Smooth muscle cell (in vitro differentiated cells): ENCODE measurements around the gene DCBLD2. TPM values are rescaled to one million over a fixed set of nuclear protein-coding genes. Genes with fewer than 3 reads are reported as not detected.

Experiments
- DNase-seq: peaks from one replicate; lab custom pipeline; 2025; ENCODE audit not compliant: unreplicated experiment; lab: John Stamatoyannopoulos, UW
- H2AFZ ChIP-seq: fragments of 200-600 bp; sonication (generic); 2 replicates; pipeline ENCODE4 v1.6.0; 2016; ENCODE audit warnings: antibody characterized with exemption, low read depth, mild to moderate bottlenecking
- H3F3A ChIP-seq: fragments of 200-600 bp; sonication (generic); 2 replicates; pipeline ENCODE4 v1.6.0; 2017; ENCODE audit warnings: antibody characterized with exemption, low read depth
- H3K27ac ChIP-seq: fragments of 200-600 bp; sonication (generic); 2 replicates; pipeline ENCODE4 v1.5.1; 2016; ENCODE audit warnings: low read depth, mild to moderate bottlenecking
- H3K27me3 ChIP-seq: fragments of 200-600 bp; sonication (generic); 2 replicates; pipeline ENCODE4 v1.6.1; 2016; ENCODE audit warnings: low read depth, mild to moderate bottlenecking
- H3K36me3 ChIP-seq: fragments of 200-600 bp; sonication (generic); 2 replicates; pipeline ENCODE4 v1.5.1; 2016; ENCODE audit warnings: low read depth
- H3K4me1 ChIP-seq: fragments of 200-600 bp; sonication (generic); 2 replicates; pipeline ENCODE4 v1.5.1; 2016; ENCODE audit warnings: low read depth
- H3K4me2 ChIP-seq: fragments of 200-600 bp; sonication (generic); 2 replicates; pipeline ENCODE4 v1.6.0; 2016; ENCODE audit warnings: mild to moderate bottlenecking
- H3K4me3 ChIP-seq: fragments of 200-600 bp; sonication (generic); 2 replicates; pipeline ENCODE4 v1.5.1; 2016; ENCODE audit warnings: mild to moderate bottlenecking
- H3K79me2 ChIP-seq: fragments of 200-600 bp; sonication (generic); 2 replicates; pipeline ENCODE4 v1.6.0; 2016; ENCODE audit warnings: low read depth, mild to moderate bottlenecking
- H3K9ac ChIP-seq: fragments of 200-600 bp; sonication (generic); 2 replicates; pipeline ENCODE4 v1.6.0; 2016; ENCODE audit warnings: low read depth
- H3K9me3 ChIP-seq: fragments of 200-600 bp; sonication (generic); replicated peaks from 2 replicates; pipeline ENCODE4 v1.5.1; 2016; ENCODE audit warnings: low read depth
- H4K20me1 ChIP-seq: fragments of 200-600 bp; sonication (generic); 2 replicates; pipeline ENCODE4 v1.6.0; 2016; ENCODE audit warnings: low read depth
- CTCF ChIP-seq: fragments of 200-600 bp; sonication (generic); IDR thresholded peaks from 2 replicates; pipeline ENCODE4 v1.5.1; 2017; ENCODE audit warnings: borderline replicate concordance, mild to moderate bottlenecking, antibody characterized with exemption; ENCODE audit not compliant: insufficient read depth, poor library complexity, severe bottlenecking
- WGBS: methylation state at CpG from one replicate; pipeline ENCODE4 v1.1.7; 2016; ENCODE audit warnings: low lambda C conversion rate; 5-methylcytosine and 5-hydroxymethylcytosine counted together
- polyA plus RNA-seq: library from polyadenylated mRNA; unstranded; fragments of >200 nt; fragmentation: Nextera tagmentation; extraction: Ambion mirVana; gene quantifications from 2 replicates; pipeline ENCODE4 v1.2.1, GENCODE V29; 2016
- total RNA-seq: library from RNA; depleted of rRNA; stranded (reverse); fragments of >200 nt; gene quantifications from 2 replicates; pipeline ENCODE4 v1.2.3, GENCODE V29; 2014

The DCBLD2 gene
- total and polyA plus RNA-seq, 2 experiments from 2014 or later, result 39.9 to 111 TPM

- Histone ChIP-seq H3K4me2 (peak overlapping the region; percentile 92), H3K9ac (peak overlapping the region; percentile 89), H3K4me1 (peaks cover 27% of the 10 kb centered on the region), H3K79me2 (peaks cover 58% of the 10 kb centered on the region), H3K9me3 (no peaks in the 10 kb centered on the region), H3K4me3 (peak overlapping the region; percentile 83), H2AFZ (peak overlapping the region; percentile 82), H3K27me3 (no peaks in the 10 kb centered on the region), H3F3A (no peaks in the 10 kb centered on the region), H3K36me3 (no peaks in the 10 kb centered on the region), H4K20me1 (peaks cover 55% of the 10 kb centered on the region), H3K27ac (peak overlapping the region; percentile 78)
- 4% methylated on average over 23 of the region's 23 CpGs for WGBS
- TF ChIP-seq CTCF, result no peak
- no peak for DNase-seq
These were observed 1.0 kb downstream of the DCBLD2 start for GRCh38 chr3:98900265-98901118.

DNA sequence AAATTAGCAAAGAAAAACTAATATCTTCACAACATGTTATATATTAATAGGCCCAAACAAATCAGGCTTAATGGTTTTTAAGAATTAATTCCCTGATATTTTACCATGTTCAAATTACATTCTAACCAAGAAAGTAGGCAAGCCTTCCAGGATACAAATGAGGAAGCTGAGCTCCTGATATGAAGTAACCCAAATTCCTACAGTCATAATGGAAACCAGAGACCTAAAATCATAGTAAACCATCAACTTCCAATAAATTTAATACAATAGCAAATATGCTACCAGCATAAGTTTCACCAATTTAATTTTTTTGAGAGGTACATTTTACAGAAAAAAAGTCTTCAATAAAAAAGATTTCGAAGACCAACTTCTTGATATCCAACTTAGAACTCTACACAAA lies 3.8 kb downstream of the DCBLD2 start:
- H3K27ac ChIP-seq, result no peak overlapping the region
- H3K4me3 ChIP-seq, result peak overlapping the region; percentile 83
- peak overlapping the region; percentile 92 for H3K4me2 ChIP-seq
- H3K9ac ChIP-seq, result no peak overlapping the region
- peaks cover 36% of the 10 kb centered on the region for H3K4me1 ChIP-seq
- H3K79me2 ChIP-seq, result peaks cover 66% of the 10 kb centered on the region
- TF ChIP-seq CTCF, result no peak
- WGBS, result 89% methylated on average over 1 of the region's 1 CpG
- H4K20me1 ChIP-seq, result peaks cover 82% of the 10 kb centered on the region
- H3K27me3 ChIP-seq, result no peaks in the 10 kb centered on the region
- no peaks in the 10 kb centered on the region for H3K36me3 ChIP-seq
- H3F3A ChIP-seq, result peaks cover 2% of the 10 kb centered on the region
- no peak overlapping the region for H2AFZ ChIP-seq
- no peak for DNase-seq
- no peaks in the 10 kb centered on the region for H3K9me3 ChIP-seq

DNA sequence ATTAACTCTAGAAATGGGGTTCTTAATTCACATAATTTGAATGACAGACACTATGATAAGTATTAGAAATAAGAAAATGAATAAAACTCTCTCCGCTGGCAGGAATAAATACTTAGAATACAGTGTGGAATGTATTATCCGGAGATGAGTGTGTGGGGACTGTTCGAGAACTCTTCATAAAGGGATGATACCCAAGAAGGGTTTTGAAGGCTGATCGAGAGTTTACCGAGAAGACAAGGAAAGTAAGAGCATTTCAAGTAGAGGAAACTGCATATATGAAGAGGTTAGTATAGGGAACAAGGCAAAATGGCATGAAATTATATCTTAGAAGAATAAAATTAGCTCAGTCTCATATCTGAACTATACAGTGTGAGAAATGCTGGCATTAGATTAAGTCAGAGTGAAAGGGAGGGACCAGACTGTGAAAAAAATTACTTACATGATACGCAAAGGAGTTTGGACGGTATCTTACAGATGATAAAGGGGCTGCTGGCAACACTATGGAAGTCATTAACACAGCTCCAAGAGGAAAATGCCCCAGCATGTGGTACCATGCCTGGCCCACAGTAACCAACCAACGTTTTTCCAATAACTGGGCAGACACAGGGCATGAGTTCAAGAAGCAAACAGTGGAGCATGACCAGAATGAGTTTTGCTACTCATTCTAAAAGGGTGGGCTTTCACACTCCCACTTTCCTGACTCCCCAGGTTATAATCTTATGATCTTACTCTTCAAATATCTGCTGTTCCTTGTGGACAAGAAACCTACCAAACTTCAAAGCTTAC lies 6.5 kb downstream of the DCBLD2 start:
- Histone ChIP-seq H3F3A (peaks cover 4% of the 10 kb centered on the region), H3K4me2 (no peak overlapping the region), H4K20me1 (peaks cover 100% of the 10 kb centered on the region), H3K4me1 (peaks cover 41% of the 10 kb centered on the region), H3K9ac (no peak overlapping the region), H3K27me3 (no peaks in the 10 kb centered on the region), H2AFZ (no peak overlapping the region), H3K9me3 (no peaks in the 10 kb centered on the region), H3K36me3 (no peaks in the 10 kb centered on the region), H3K79me2 (peaks cover 79% of the 10 kb centered on the region), H3K4me3 (no peak overlapping the region), H3K27ac (no peak overlapping the region)
- TF ChIP-seq CTCF, result no peak
- no peak for DNase-seq
- 80% methylated on average over 8 of the region's 8 CpGs for WGBS
